ENCODE data around the gene C2orf78.

- TF ChIP-seq POLR2AphosphoS5 (IDR thresholded peaks at IDR 0.05) (no peak), CTCF (IDR thresholded peaks at IDR 0.05) (no peak)
Measured at GRCh38 chr2:73862987-73863386, 79.0 kb downstream of the C2orf78 start.
